Smooth muscle cell (in vitro differentiated cells): Measurements from ENCODE around the gene ABLIM2. TPM values are rescaled to one million over a fixed set of nuclear protein-coding genes. Genes with fewer than 3 reads are reported as not detected.

Source experiments
- DNase-seq: peaks from one replicate; lab custom pipeline; 2025; ENCODE audit not compliant: unreplicated experiment; lab: John Stamatoyannopoulos, UW
- H2AFZ ChIP-seq: fragments of 200-600 bp; sonication (generic); 2 replicates; pipeline ENCODE4 v1.6.0; 2016; ENCODE audit warnings: antibody characterized with exemption, low read depth, mild to moderate bottlenecking
- H3F3A ChIP-seq: fragments of 200-600 bp; sonication (generic); 2 replicates; pipeline ENCODE4 v1.6.0; 2017; ENCODE audit warnings: antibody characterized with exemption, low read depth
- H3K27ac ChIP-seq: fragments of 200-600 bp; sonication (generic); 2 replicates; pipeline ENCODE4 v1.5.1; 2016; ENCODE audit warnings: low read depth, mild to moderate bottlenecking
- H3K27me3 ChIP-seq: fragments of 200-600 bp; sonication (generic); 2 replicates; pipeline ENCODE4 v1.6.1; 2016; ENCODE audit warnings: low read depth, mild to moderate bottlenecking
- H3K36me3 ChIP-seq: fragments of 200-600 bp; sonication (generic); 2 replicates; pipeline ENCODE4 v1.5.1; 2016; ENCODE audit warnings: low read depth
- H3K4me1 ChIP-seq: fragments of 200-600 bp; sonication (generic); 2 replicates; pipeline ENCODE4 v1.5.1; 2016; ENCODE audit warnings: low read depth
- H3K4me2 ChIP-seq: fragments of 200-600 bp; sonication (generic); 2 replicates; pipeline ENCODE4 v1.6.0; 2016; ENCODE audit warnings: mild to moderate bottlenecking
- H3K4me3 ChIP-seq: fragments of 200-600 bp; sonication (generic); 2 replicates; pipeline ENCODE4 v1.5.1; 2016; ENCODE audit warnings: mild to moderate bottlenecking
- H3K79me2 ChIP-seq: fragments of 200-600 bp; sonication (generic); 2 replicates; pipeline ENCODE4 v1.6.0; 2016; ENCODE audit warnings: low read depth, mild to moderate bottlenecking
- H3K9ac ChIP-seq: fragments of 200-600 bp; sonication (generic); 2 replicates; pipeline ENCODE4 v1.6.0; 2016; ENCODE audit warnings: low read depth
- H3K9me3 ChIP-seq: fragments of 200-600 bp; sonication (generic); replicated peaks from 2 replicates; pipeline ENCODE4 v1.5.1; 2016; ENCODE audit warnings: low read depth
- H4K20me1 ChIP-seq: fragments of 200-600 bp; sonication (generic); 2 replicates; pipeline ENCODE4 v1.6.0; 2016; ENCODE audit warnings: low read depth
- CTCF ChIP-seq: fragments of 200-600 bp; sonication (generic); IDR thresholded peaks from 2 replicates; pipeline ENCODE4 v1.5.1; 2017; ENCODE audit warnings: borderline replicate concordance, mild to moderate bottlenecking, antibody characterized with exemption; ENCODE audit not compliant: insufficient read depth, poor library complexity, severe bottlenecking
- WGBS: methylation state at CpG from one replicate; pipeline ENCODE4 v1.1.7; 2016; ENCODE audit warnings: low lambda C conversion rate; 5-methylcytosine and 5-hydroxymethylcytosine counted together
- polyA plus RNA-seq: library from polyadenylated mRNA; unstranded; fragments of >200 nt; fragmentation: Nextera tagmentation; extraction: Ambion mirVana; gene quantifications from 2 replicates; pipeline ENCODE4 v1.2.1, GENCODE V29; 2016
- total RNA-seq: library from RNA; depleted of rRNA; stranded (reverse); fragments of >200 nt; gene quantifications from 2 replicates; pipeline ENCODE4 v1.2.3, GENCODE V29; 2014

ABLIM2 gene
- total and polyA plus RNA-seq, 2 experiments from 2014 or later: 0.08 TPM; not detected in 1

- 97% methylated on average over 26 of the region's 26 CpGs for WGBS
- Histone ChIP-seq H3K36me3 (no peaks in the 10 kb centered on the region), H3K27ac (no peak overlapping the region), H3K4me2 (no peak overlapping the region), H3K79me2 (no peaks in the 10 kb centered on the region), H3F3A (no peaks in the 10 kb centered on the region), H3K9ac (no peak overlapping the region), H4K20me1 (no peaks in the 10 kb centered on the region), H3K4me3 (no peak overlapping the region), H3K27me3 (no peaks in the 10 kb centered on the region), H2AFZ (no peak overlapping the region), H3K4me1 (peaks cover 7% of the 10 kb centered on the region), H3K9me3 (no peaks in the 10 kb centered on the region)
- DNase-seq: no peak
- no peak for TF ChIP-seq CTCF
These were observed 31.2 kb upstream of the ABLIM2 start for GRCh38 chr4:8189551-8190466.

- Histone ChIP-seq H3K4me1 (peaks cover 2% of the 10 kb centered on the region), H3K79me2 (no peaks in the 10 kb centered on the region), H3K36me3 (no peaks in the 10 kb centered on the region), H3K9me3 (no peaks in the 10 kb centered on the region), H3K4me3 (no peak overlapping the region), H3K27me3 (no peaks in the 10 kb centered on the region), H3K4me2 (no peak overlapping the region), H3F3A (no peaks in the 10 kb centered on the region), H3K9ac (no peak overlapping the region), H4K20me1 (no peaks in the 10 kb centered on the region), H3K27ac (no peak overlapping the region), H2AFZ (no peak overlapping the region)
- no peak for DNase-seq
- WGBS: 84% methylated on average over 29 of the region's 29 CpGs
- TF ChIP-seq CTCF: no peak
These were observed 30.3 kb upstream of the ABLIM2 start for GRCh38 chr4:8188743-8189550.

- no peaks in the 10 kb centered on the region for H3K4me1 ChIP-seq
- WGBS: 85% methylated on average over 12 of the region's 12 CpGs
- H3K9ac ChIP-seq: no peak overlapping the region
- H3K27ac ChIP-seq: no peak overlapping the region
- no peaks in the 10 kb centered on the region for H3K36me3 ChIP-seq
- H3K27me3 ChIP-seq: no peaks in the 10 kb centered on the region
- no peak overlapping the region for H2AFZ ChIP-seq
- TF ChIP-seq CTCF: no peak
- no peaks in the 10 kb centered on the region for H3K79me2 ChIP-seq
- H3K9me3 ChIP-seq: no peaks in the 10 kb centered on the region
- H4K20me1 ChIP-seq: no peaks in the 10 kb centered on the region
- no peak overlapping the region for H3K4me3 ChIP-seq
- H3K4me2 ChIP-seq: no peak overlapping the region
- DNase-seq: no peak
- no peaks in the 10 kb centered on the region for H3F3A ChIP-seq
These were observed 29.5 kb upstream of the ABLIM2 start for GRCh38 chr4:8188085-8188484.
